ENCODE data around the gene APOBEC3F. TPM values are rescaled to one million over a fixed set of nuclear protein-coding genes. Genes with fewer than 3 reads are reported as not detected.

APOBEC3F gene
- total and polyA plus RNA-seq, 10 of the 15 experiments (the other 5 are each of a cell fraction or from before 2014, with no cell fraction given): 7.4 to 29.1 (median 12.8) TPM

DNA sequence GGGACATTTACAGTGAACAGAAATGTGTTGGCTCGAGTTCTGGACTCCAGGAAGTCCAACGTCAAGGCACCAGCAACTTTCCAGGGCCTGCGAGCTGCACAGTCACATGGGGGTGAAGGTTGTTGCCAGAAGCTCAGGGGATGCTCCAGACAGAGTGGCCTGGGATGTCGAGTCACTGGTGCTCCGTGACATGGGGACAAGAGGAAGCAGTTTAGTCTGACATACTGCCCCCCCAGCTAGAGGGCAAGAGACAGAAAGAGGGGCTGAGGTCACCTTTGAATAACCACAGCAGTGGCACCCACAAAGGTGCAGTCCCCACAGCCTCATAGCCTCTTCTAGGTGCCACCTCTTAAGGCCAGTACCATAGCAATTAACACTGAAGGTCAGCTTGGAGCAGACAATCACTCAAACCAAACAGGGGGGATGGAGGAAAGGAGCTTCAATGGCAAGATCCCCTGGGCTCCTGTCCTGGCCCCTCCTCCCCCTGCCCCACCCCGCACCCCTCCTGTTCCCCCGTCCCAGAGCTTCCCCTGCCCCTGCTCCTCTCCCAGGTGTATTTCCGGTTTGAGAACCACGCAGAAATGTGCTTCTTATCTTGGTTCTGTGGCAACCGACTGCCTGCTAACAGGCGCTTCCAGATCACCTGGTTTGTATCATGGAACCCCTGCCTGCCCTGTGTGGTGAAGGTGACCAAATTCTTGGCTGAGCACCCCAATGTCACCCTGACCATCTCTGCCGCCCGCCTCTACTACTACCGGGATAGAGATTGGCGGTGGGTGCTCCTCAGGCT, 15.9 kb upstream of the APOBEC3F start:
- POLR2A ChIA-PET: interaction anchor here (0.6 kb wide), 1 partner anchor 98 kb away, joined by 3 read pairs; no protein-coding TSS in a partner anchor
- no peak for TF ChIP-seq SREBF1 (IDR thresholded peaks at IDR 0.05; ENCODE audit: low read length)
- no peak for TF ChIP-seq ZNF207 (IDR thresholded peaks at IDR 0.05; ENCODE audit: borderline replicate concordance)
- no peak for TF ChIP-seq RBBP5 (conservative IDR thresholded peaks at IDR 0.05)
- TF ChIP-seq, protein P1, sequence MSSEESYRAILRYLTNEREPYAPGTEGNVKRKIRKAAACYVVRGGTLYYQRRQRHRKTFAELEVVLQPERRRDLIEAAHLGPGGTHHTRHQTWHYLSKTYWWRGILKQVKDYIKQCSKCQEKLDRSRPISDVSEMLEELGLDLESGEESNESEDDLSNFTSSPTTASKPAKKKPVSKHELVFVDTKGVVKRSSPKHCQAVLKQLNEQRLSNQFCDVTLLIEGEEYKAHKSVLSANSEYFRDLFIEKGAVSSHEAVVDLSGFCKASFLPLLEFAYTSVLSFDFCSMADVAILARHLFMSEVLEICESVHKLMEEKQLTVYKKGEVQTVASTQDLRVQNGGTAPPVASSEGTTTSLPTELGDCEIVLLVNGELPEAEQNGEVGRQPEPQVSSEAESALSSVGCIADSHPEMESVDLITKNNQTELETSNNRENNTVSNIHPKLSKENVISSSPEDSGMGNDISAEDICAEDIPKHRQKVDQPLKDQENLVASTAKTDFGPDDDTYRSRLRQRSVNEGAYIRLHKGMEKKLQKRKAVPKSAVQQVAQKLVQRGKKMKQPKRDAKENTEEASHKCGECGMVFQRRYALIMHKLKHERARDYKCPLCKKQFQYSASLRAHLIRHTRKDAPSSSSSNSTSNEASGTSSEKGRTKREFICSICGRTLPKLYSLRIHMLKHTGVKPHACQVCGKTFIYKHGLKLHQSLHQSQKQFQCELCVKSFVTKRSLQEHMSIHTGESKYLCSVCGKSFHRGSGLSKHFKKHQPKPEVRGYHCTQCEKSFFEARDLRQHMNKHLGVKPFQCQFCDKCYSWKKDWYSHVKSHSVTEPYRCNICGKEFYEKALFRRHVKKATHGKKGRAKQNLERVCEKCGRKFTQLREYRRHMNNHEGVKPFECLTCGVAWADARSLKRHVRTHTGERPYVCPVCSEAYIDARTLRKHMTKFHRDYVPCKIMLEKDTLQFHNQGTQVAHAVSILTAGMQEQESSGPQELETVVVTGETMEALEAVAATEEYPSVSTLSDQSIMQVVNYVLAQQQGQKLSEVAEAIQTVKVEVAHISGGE (CRISPR knock-in tag; IDR thresholded peaks at IDR 0.05): no peak
- no peak overlapping the region for H3K9ac ChIP-seq (ENCODE audit: control insufficient read depth, insufficient read depth, low read length)
- ATAC-seq (no peak), FAIRE-seq (no peak), DNase-seq (ENCODE audit: low read depth, low spot score) (no peak)
- no peak overlapping the region for H3K27ac ChIP-seq (ENCODE audit: control insufficient read depth, insufficient read depth)
- no peaks in the 10 kb centered on the region for H4K20me1 ChIP-seq (ENCODE audit: control insufficient read depth, insufficient read depth)
- no peak overlapping the region for H2AFZ ChIP-seq (ENCODE audit: control insufficient read depth, low read depth, low read length)
- CTCF ChIA-PET: no interaction called here
- RAD21 ChIA-PET (ENCODE audit: unreplicated experiment): no interaction called here
- SMC1A ChIA-PET (ENCODE audit: uncharacterized antibody, unreplicated experiment): no interaction called here
- no peak overlapping the region for H3K4me2 ChIP-seq (ENCODE audit: control insufficient read depth, insufficient read depth)
- WGBS (ENCODE audit: insufficient coverage, insufficient replicate concordance, low lambda C conversion rate, missing lambda C conversion rate): 85% methylated on average over 12 of the region's 15 CpGs
- no peaks in the 10 kb centered on the region for H3K27me3 ChIP-seq (replicated peaks in 1 of 2; ENCODE audit: control insufficient read depth in 2 of 2, insufficient read depth in 2 of 2, low read length in 1 of 2)
- peaks cover 23% of the 10 kb centered on the region for H3K79me2 ChIP-seq (ENCODE audit: control insufficient read depth, insufficient read depth, low read length)
- peaks cover 13% of the 10 kb centered on the region for H3K4me1 ChIP-seq (ENCODE audit: control insufficient read depth, insufficient read depth, low read length)
- in situ Hi-C loops (cut with MboI) (no loop called here), intact Hi-C loops (cut with micrococcal nuclease; ENCODE audit: unreplicated experiment) (no loop called here)
- no peaks in the 10 kb centered on the region for H3K9me3 ChIP-seq (replicated peaks; ENCODE audit: control insufficient read depth, insufficient read depth, low read length)
- peaks cover 2 to 7% of the 10 kb centered on the region in 2 experiments; a peak in 2 of 4 replicates for H3K36me3 ChIP-seq (ENCODE audit: control insufficient read depth in 2 of 2, insufficient read depth in 2 of 2, low read length in 1 of 2)
- H3K4me3 ChIP-seq: no peak overlapping the region
- no TSS peak for BruUV-seq (replicated peaks)
